ENCODE data around the gene TRMT10B. TPM values are rescaled to one million over a fixed set of nuclear protein-coding genes. Genes with fewer than 3 reads are reported as not detected.

Gene TRMT10B
- total RNA-seq, 1 experiment from 2014 or later: 5.5 TPM

DNA sequence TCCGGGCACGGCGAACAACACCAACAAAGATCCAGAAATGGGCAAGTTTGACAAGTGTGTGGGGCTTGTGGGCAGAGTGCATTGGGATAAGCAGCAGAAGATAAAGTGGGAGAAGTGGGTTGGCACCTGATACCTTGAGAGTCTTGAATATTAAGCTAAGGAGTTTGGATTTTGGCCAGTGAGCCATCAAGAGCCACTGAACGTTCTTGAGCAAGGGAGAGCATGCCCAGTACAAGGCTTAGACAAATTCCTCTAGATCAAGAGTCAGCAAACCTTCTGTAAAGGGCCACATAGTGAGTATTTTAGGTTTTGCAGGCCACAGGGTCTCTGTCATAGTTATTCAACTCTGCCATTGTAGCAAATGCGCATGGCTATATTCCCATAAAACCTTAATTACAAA is 26.6 kb upstream of the TRMT10B start:
- H4K20me1 ChIP-seq (ENCODE audit: insufficient read depth, low read depth, low read length): no peaks in the 10 kb centered on the region
- no peak overlapping the region for H3K4me3 ChIP-seq (ENCODE audit: low read length)
- H3K27me3 ChIP-seq (ENCODE audit: low read length): no peaks in the 10 kb centered on the region
- H3K9me2 ChIP-seq (replicated peaks; ENCODE audit: insufficient read depth, low read length): no peaks in the 10 kb centered on the region
- no peaks in the 10 kb centered on the region for H3K9me3 ChIP-seq (ENCODE audit: low read length)
- H3K27ac ChIP-seq (ENCODE audit: low read length): no peak overlapping the region
- no peak overlapping the region for H3K9ac ChIP-seq (ENCODE audit: low read length)
- H3K36me3 ChIP-seq (ENCODE audit: insufficient read depth, low read length): no peaks in the 10 kb centered on the region
- H3K4me2 ChIP-seq (ENCODE audit: low read depth, low read length, poor library complexity, severe bottlenecking): no peak overlapping the region
- DNase-seq: no peak
- H3K79me2 ChIP-seq (ENCODE audit: low read length): no peaks in the 10 kb centered on the region
- H2AFZ ChIP-seq (ENCODE audit: low read length): no peak overlapping the region
- H3K4me1 ChIP-seq (ENCODE audit: low read length): no peaks in the 10 kb centered on the region

GRCh38 chr9:37729499-37729898 is 24.1 kb upstream of the TRMT10B start:
- no peak for DNase-seq
- H3K36me3 ChIP-seq (ENCODE audit: insufficient read depth, low read length): no peaks in the 10 kb centered on the region
- no peak overlapping the region for H3K27ac ChIP-seq (ENCODE audit: low read length)
- H3K9ac ChIP-seq (ENCODE audit: low read length): no peak overlapping the region
- no peak overlapping the region for H2AFZ ChIP-seq (ENCODE audit: low read length)
- no peak overlapping the region for H3K4me3 ChIP-seq (ENCODE audit: low read length)
- H3K4me2 ChIP-seq (ENCODE audit: low read depth, low read length, poor library complexity, severe bottlenecking): no peak overlapping the region
- H3K4me1 ChIP-seq (ENCODE audit: low read length): no peaks in the 10 kb centered on the region
- no peaks in the 10 kb centered on the region for H4K20me1 ChIP-seq (ENCODE audit: insufficient read depth, low read depth, low read length)
- H3K9me3 ChIP-seq (ENCODE audit: low read length): no peaks in the 10 kb centered on the region
- no peaks in the 10 kb centered on the region for H3K9me2 ChIP-seq (replicated peaks; ENCODE audit: insufficient read depth, low read length)
- H3K79me2 ChIP-seq (ENCODE audit: low read length): no peaks in the 10 kb centered on the region
- no peaks in the 10 kb centered on the region for H3K27me3 ChIP-seq (ENCODE audit: low read length)

GRCh38 chr9:37730256-37730655 is 23.3 kb upstream of the TRMT10B start:
- Histone ChIP-seq H3K9me3 (ENCODE audit: low read length) (no peaks in the 10 kb centered on the region), H3K27ac (ENCODE audit: low read length) (no peak overlapping the region)

DNA sequence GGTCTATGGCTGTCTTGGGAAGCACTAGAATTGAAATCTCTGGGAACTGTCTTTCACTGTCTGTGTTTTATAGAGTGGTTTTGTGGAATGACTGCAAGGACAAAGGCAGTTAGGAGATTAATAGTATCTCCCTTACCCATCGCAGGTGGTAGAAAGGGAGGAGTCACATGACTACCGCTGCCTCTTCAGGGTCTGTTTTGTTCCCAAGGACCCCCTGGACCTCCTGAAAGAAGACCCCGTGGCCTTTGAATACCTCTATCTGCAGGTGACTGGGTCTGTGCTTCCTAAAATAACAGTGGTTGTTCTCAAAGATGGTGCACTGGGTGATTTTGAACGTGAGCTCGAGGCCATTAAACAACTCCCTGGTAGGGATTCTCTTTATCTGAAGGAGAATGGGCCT is 22.8 kb upstream of the TRMT10B start:
- Histone ChIP-seq H3K9me3 (ENCODE audit: low read length) (no peaks in the 10 kb centered on the region), H4K20me1 (ENCODE audit: insufficient read depth, low read depth, low read length) (no peaks in the 10 kb centered on the region), H3K9ac (ENCODE audit: low read length) (no peak overlapping the region), H3K4me3 (ENCODE audit: low read length) (no peak overlapping the region), H3K27me3 (ENCODE audit: low read length) (no peaks in the 10 kb centered on the region), H3K36me3 (ENCODE audit: insufficient read depth, low read length) (no peaks in the 10 kb centered on the region), H3K9me2 (replicated peaks; ENCODE audit: insufficient read depth, low read length) (no peaks in the 10 kb centered on the region), H3K4me2 (ENCODE audit: low read depth, low read length, poor library complexity, severe bottlenecking) (no peak overlapping the region), H3K79me2 (ENCODE audit: low read length) (no peaks in the 10 kb centered on the region), H3K4me1 (ENCODE audit: low read length) (no peaks in the 10 kb centered on the region), H2AFZ (ENCODE audit: low read length) (no peak overlapping the region), H3K27ac (ENCODE audit: low read length) (no peak overlapping the region)
- no peak for DNase-seq

More at GRCh38 chr9:37730256-37730655, 23.3 kb upstream of the TRMT10B start:
- H3K9ac ChIP-seq (ENCODE audit: low read length): no peak overlapping the region
- H3K4me3 ChIP-seq (ENCODE audit: low read length): no peak overlapping the region
- no peak overlapping the region for H3K4me2 ChIP-seq (ENCODE audit: low read depth, low read length, poor library complexity, severe bottlenecking)
- H3K4me1 ChIP-seq (ENCODE audit: low read length): no peaks in the 10 kb centered on the region
- no peaks in the 10 kb centered on the region for H3K36me3 ChIP-seq (ENCODE audit: insufficient read depth, low read length)
- no peaks in the 10 kb centered on the region for H3K27me3 ChIP-seq (ENCODE audit: low read length)
- H2AFZ ChIP-seq (ENCODE audit: low read length): no peak overlapping the region
- DNase-seq: no peak
- H3K79me2 ChIP-seq (ENCODE audit: low read length): no peaks in the 10 kb centered on the region
- H3K9me2 ChIP-seq (replicated peaks; ENCODE audit: insufficient read depth, low read length): no peaks in the 10 kb centered on the region
- H4K20me1 ChIP-seq (ENCODE audit: insufficient read depth, low read depth, low read length): no peaks in the 10 kb centered on the region

- no peaks in the 10 kb centered on the region for H3K36me3 ChIP-seq (ENCODE audit: insufficient read depth, low read length)
- H3K4me2 ChIP-seq (ENCODE audit: low read depth, low read length, poor library complexity, severe bottlenecking): no peak overlapping the region
- no peaks in the 10 kb centered on the region for H4K20me1 ChIP-seq (ENCODE audit: insufficient read depth, low read depth, low read length)
- no peaks in the 10 kb centered on the region for H3K9me2 ChIP-seq (replicated peaks; ENCODE audit: insufficient read depth, low read length)
- no peak for DNase-seq
- no peak overlapping the region for H3K4me3 ChIP-seq (ENCODE audit: low read length)
- H3K4me1 ChIP-seq (ENCODE audit: low read length): no peaks in the 10 kb centered on the region
- H3K27me3 ChIP-seq (ENCODE audit: low read length): no peaks in the 10 kb centered on the region
- H3K9me3 ChIP-seq (ENCODE audit: low read length): no peaks in the 10 kb centered on the region
- H2AFZ ChIP-seq (ENCODE audit: low read length): no peak overlapping the region
- no peak overlapping the region for H3K27ac ChIP-seq (ENCODE audit: low read length)
- H3K79me2 ChIP-seq (ENCODE audit: low read length): no peaks in the 10 kb centered on the region
- H3K9ac ChIP-seq (ENCODE audit: low read length): no peak overlapping the region
Measured at GRCh38 chr9:37732086-37732741, 21.4 kb upstream of the TRMT10B start.

GRCh38 chr9:37732952-37733351 is 20.7 kb upstream of the TRMT10B start:
- no peaks in the 10 kb centered on the region for H3K27me3 ChIP-seq (ENCODE audit: low read length)
- no peak for DNase-seq
- H3K9ac ChIP-seq (ENCODE audit: low read length): no peak overlapping the region
- H2AFZ ChIP-seq (ENCODE audit: low read length): no peak overlapping the region
- H3K4me3 ChIP-seq (ENCODE audit: low read length): no peak overlapping the region
- H3K4me1 ChIP-seq (ENCODE audit: low read length): no peaks in the 10 kb centered on the region
- H3K4me2 ChIP-seq (ENCODE audit: low read depth, low read length, poor library complexity, severe bottlenecking): no peak overlapping the region
- H3K36me3 ChIP-seq (ENCODE audit: insufficient read depth, low read length): no peaks in the 10 kb centered on the region
- H4K20me1 ChIP-seq (ENCODE audit: insufficient read depth, low read depth, low read length): no peaks in the 10 kb centered on the region
- H3K9me3 ChIP-seq (ENCODE audit: low read length): no peaks in the 10 kb centered on the region
- no peak overlapping the region for H3K27ac ChIP-seq (ENCODE audit: low read length)
- no peaks in the 10 kb centered on the region for H3K9me2 ChIP-seq (replicated peaks; ENCODE audit: insufficient read depth, low read length)
- no peaks in the 10 kb centered on the region for H3K79me2 ChIP-seq (ENCODE audit: low read length)

DNA sequence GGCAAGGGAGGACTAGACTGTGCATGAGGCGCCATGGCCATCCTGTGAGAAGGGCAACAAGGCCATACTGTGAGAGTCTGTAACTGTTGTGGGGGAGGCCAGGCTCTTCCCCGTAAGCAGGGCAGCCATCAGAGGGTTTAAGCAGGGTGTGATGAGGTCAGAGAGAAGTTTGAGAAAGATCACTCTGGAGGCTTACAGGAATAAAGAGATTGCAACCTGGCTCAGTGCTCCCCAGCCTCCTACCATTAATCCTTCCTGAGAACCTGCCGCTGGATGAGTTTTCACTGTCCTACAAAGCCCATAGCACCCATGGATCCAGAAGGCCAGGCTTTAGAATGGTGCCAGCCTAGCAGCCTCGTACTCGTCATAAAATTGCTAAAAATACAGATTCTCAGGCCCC is 14.4 kb upstream of the TRMT10B start:
- DNase-seq: no peak
- H3K79me2 ChIP-seq (ENCODE audit: low read length): no peaks in the 10 kb centered on the region
- H2AFZ ChIP-seq (ENCODE audit: low read length): no peak overlapping the region
- no peaks in the 10 kb centered on the region for H3K4me1 ChIP-seq (ENCODE audit: low read length)
- H3K9ac ChIP-seq (ENCODE audit: low read length): no peak overlapping the region
- no peaks in the 10 kb centered on the region for H3K27me3 ChIP-seq (ENCODE audit: low read length)
- H4K20me1 ChIP-seq (ENCODE audit: insufficient read depth, low read depth, low read length): no peaks in the 10 kb centered on the region
- H3K4me2 ChIP-seq (ENCODE audit: low read depth, low read length, poor library complexity, severe bottlenecking): no peak overlapping the region
- no peak overlapping the region for H3K4me3 ChIP-seq (ENCODE audit: low read length)
- no peaks in the 10 kb centered on the region for H3K36me3 ChIP-seq (ENCODE audit: insufficient read depth, low read length)
- no peaks in the 10 kb centered on the region for H3K9me3 ChIP-seq (ENCODE audit: low read length)
- H3K9me2 ChIP-seq (replicated peaks; ENCODE audit: insufficient read depth, low read length): no peaks in the 10 kb centered on the region
- H3K27ac ChIP-seq (ENCODE audit: low read length): no peak overlapping the region

- no peaks in the 10 kb centered on the region for H3K79me2 ChIP-seq (ENCODE audit: low read length)
Measured at GRCh38 chr9:37740128-37740527, 13.5 kb upstream of the TRMT10B start.

More at GRCh38 chr9:37740128-37740527, 13.5 kb upstream of the TRMT10B start:
- Histone ChIP-seq H3K27me3 (ENCODE audit: low read length) (no peaks in the 10 kb centered on the region), H3K4me2 (ENCODE audit: low read depth, low read length, poor library complexity, severe bottlenecking) (no peak overlapping the region), H3K4me3 (ENCODE audit: low read length) (no peak overlapping the region), H3K4me1 (ENCODE audit: low read length) (no peaks in the 10 kb centered on the region), H3K27ac (ENCODE audit: low read length) (no peak overlapping the region), H3K9me3 (ENCODE audit: low read length) (no peaks in the 10 kb centered on the region), H3K36me3 (ENCODE audit: insufficient read depth, low read length) (no peaks in the 10 kb centered on the region), H4K20me1 (ENCODE audit: insufficient read depth, low read depth, low read length) (no peaks in the 10 kb centered on the region), H3K9ac (ENCODE audit: low read length) (no peak overlapping the region), H3K9me2 (replicated peaks; ENCODE audit: insufficient read depth, low read length) (no peaks in the 10 kb centered on the region), H2AFZ (ENCODE audit: low read length) (no peak overlapping the region)
- DNase-seq: no peak

Data from Karpas-422 (cell line).